K562 (cell line): ENCODE measurements around the gene PELI1. TPM values are rescaled to one million over a fixed set of nuclear protein-coding genes. Genes with fewer than 3 reads are reported as not detected.

Source experiments
- ATAC-seq: fragments of 200-7000 bp; cut with Tn5 transposase; 3 replicates; pipeline ENCODE4 v1.9.1; 2020; ENCODE audit warnings: moderate library complexity
- BruUV-seq: library from RNA; stranded (reverse); fragments of 400-500 nt; replicated peaks from 2 replicates; lab custom pipeline; 2021; lab: Mats Ljungman, UMichigan
- CTCF ChIA-PET: fragments of 300-600 bp; formaldehyde crosslinking; extraction: SDS; loops from one replicate; lab custom pipeline; 2021; ENCODE audit warnings: low intra/inter-chr PET ratio; lab: Yijun Ruan, JAX
- POLR2A ChIA-PET: fragments of 300-600, 350-650 bp; sonication (Branson Sonifier 250); formaldehyde crosslinking; extraction: SDS; loops from one replicate; lab custom pipeline; 2021; ENCODE audit warnings: antibody characterized with exemption, inconsistent platforms; lab: Yijun Ruan, JAX
- DNase-seq, 4 experiments: peaks; one replicate each; pipeline versions ENCODE4 v3.0.0 to v3.0.0-alpha.2; 2011 to 2018; ENCODE audit warnings: low spot score in 3 of 4, mixed read lengths in 3 of 4; ENCODE audit errors: extremely low read depth in 1 of 4
- FAIRE-seq: peaks from 2 replicates; lab custom pipeline; 2011; peaks lifted over from hg19 to GRCh38; lab: Jason Lieb, UNC
- H2AFZ ChIP-seq: 2 replicates; pipeline ENCODE4 v1.6.0; 2011; ENCODE audit warnings: low read depth, low read length, control low read depth, inconsistent platforms
- H3K27ac ChIP-seq: fragments of 200-600 bp; 3 replicates; pipeline ENCODE4 v1.8.0; 2011; ENCODE audit warnings: low read depth, mild to moderate bottlenecking, control low read depth, inconsistent platforms, low read length, moderate library complexity, mixed read lengths; ENCODE audit errors: extremely low read depth
- H3K27me3 ChIP-seq, 2 experiments: fragments of 300-600 bp in 1 of 2; 2 replicates in 1 of 2; 3 replicates in 1 of 2; pipeline versions ENCODE4 v1.6.0 to v1.8.0; 2011; ENCODE audit warnings: inconsistent platforms in 2 of 2, low read length in 2 of 2, mild to moderate bottlenecking in 1 of 2, mixed read lengths in 1 of 2, moderate library complexity in 1 of 2; ENCODE audit not compliant: control insufficient read depth in 2 of 2, insufficient read depth in 2 of 2
- H3K36me3 ChIP-seq: fragments of 300-600 bp; 3 replicates; pipeline ENCODE4 v1.8.0; 2011; ENCODE audit warnings: mild to moderate bottlenecking, low read length, inconsistent platforms; ENCODE audit not compliant: control insufficient read depth, insufficient read depth
- H3K4me1 ChIP-seq, 2 experiments: fragments of 200-600 bp in 1 of 2; replicated peaks in 1 of 2; 2 replicates in 1 of 2; 3 replicates in 1 of 2; pipeline versions ENCODE4 v1.5.1 to v1.8.0; 2011; ENCODE audit warnings: inconsistent platforms in 2 of 2, low read length in 2 of 2, mild to moderate bottlenecking in 1 of 2, mixed read lengths in 1 of 2, moderate library complexity in 1 of 2; ENCODE audit not compliant: control insufficient read depth in 2 of 2, insufficient read depth in 2 of 2
- H3K4me2 ChIP-seq: 2 replicates; pipeline ENCODE4 v1.6.1; 2011; ENCODE audit warnings: low read length, control low read depth, inconsistent platforms, mixed read lengths; ENCODE audit not compliant: insufficient read depth
- H3K4me3 ChIP-seq: fragments of 200-600 bp; sonication (generic), shearing (Covaris generic); 2 replicates; pipeline ENCODE4 v1.5.1; 2016; ENCODE audit warnings: control low read depth, inconsistent platforms
- H3K79me2 ChIP-seq: fragments of 200-600 bp; 3 replicates; pipeline ENCODE4 v1.8.0; 2011; ENCODE audit warnings: low read length, inconsistent platforms; ENCODE audit not compliant: control insufficient read depth, insufficient read depth
- H3K9ac ChIP-seq, 2 experiments: 2 replicates each; pipeline versions ENCODE4 v1.6.0 to v1.6.1; 2011; ENCODE audit warnings: low read depth in 2 of 2, low read length in 2 of 2, control low read depth in 1 of 2, inconsistent platforms in 1 of 2, mild to moderate bottlenecking in 1 of 2, mixed read lengths in 1 of 2; ENCODE audit not compliant: insufficient read depth in 1 of 2
- H3K9me1 ChIP-seq: one replicate; pipeline ENCODE4 v1.6.0; 2011; ENCODE audit warnings: inconsistent platforms, mild to moderate bottlenecking, low read length, moderate library complexity; ENCODE audit not compliant: control insufficient read depth, insufficient read depth
- H3K9me3 ChIP-seq: replicated peaks from 2 replicates; pipeline ENCODE4 v1.5.1; 2011; ENCODE audit warnings: low read depth, low read length, inconsistent platforms; ENCODE audit not compliant: control insufficient read depth, insufficient read depth
- H4K20me1 ChIP-seq: replicated peaks from 2 replicates; pipeline ENCODE4 v1.6.1; 2011; ENCODE audit warnings: low read length, inconsistent platforms, mixed read lengths; ENCODE audit not compliant: control insufficient read depth, insufficient read depth
- ATF7 ChIP-seq: fragments of 450-650 bp; IDR thresholded peaks from 2 replicates; pipeline ENCODE4 v1.7.1; 2014; ENCODE audit warnings: mild to moderate bottlenecking, moderate library complexity
- CREB5 ChIP-seq: fragments of 250-450 bp; sonication (Bioruptor Pico); IDR thresholded peaks from 2 replicates; pipeline ENCODE4 v1.5.0; 2020; ENCODE audit warnings: mild to moderate bottlenecking
- EP300 ChIP-seq: IDR thresholded peaks from 2 replicates; pipeline ENCODE4 v1.6.1; 2012; ENCODE audit warnings: low read length, improper control_type of control experiment
- MEIS2 ChIP-seq: fragments of 450-650 bp; IDR thresholded peaks from 2 replicates; pipeline ENCODE4 v1.6.1; 2014; ENCODE audit warnings: mild to moderate bottlenecking; ENCODE audit not compliant: partially characterized antibody
- NCOA4 ChIP-seq: fragments of 450-650 bp; IDR thresholded peaks from 2 replicates; pipeline ENCODE4 v1.6.1; 2018; ENCODE audit warnings: mild to moderate bottlenecking; ENCODE audit not compliant: partially characterized antibody
- ZFP36 ChIP-seq: fragments of 150-350 bp; IDR thresholded peaks from 2 replicates; pipeline ENCODE4 v1.6.1; 2018; ENCODE audit warnings: low read length, low read depth; ENCODE audit not compliant: partially characterized antibody
- ZNF12 ChIP-seq: sonication (generic); formaldehyde crosslinking; IDR thresholded peaks from 2 replicates; pipeline ENCODE4 v1.4.0; 2020; ENCODE audit warnings: mild to moderate bottlenecking, missing genetic modification reagents
- ZNF140 ChIP-seq: fragments of 250-450 bp; sonication (Bioruptor Pico); IDR thresholded peaks from 2 replicates; pipeline ENCODE4 v1.8.0; 2021; ENCODE audit warnings: moderate library complexity, mild to moderate bottlenecking, inconsistent platforms
- ZNF232 ChIP-seq: sonication (generic); formaldehyde crosslinking; IDR thresholded peaks from 2 replicates; pipeline ENCODE4 v1.8.0; 2022; ENCODE audit warnings: mild to moderate bottlenecking, missing genetic modification reagents
- ZNF586 ChIP-seq: fragments of 450-650 bp; formaldehyde crosslinking; conservative IDR thresholded peaks from 2 replicates; pipeline ENCODE4 v1.4.0; 2020; ENCODE audit warnings: mild to moderate bottlenecking, moderate library complexity
- WGBS: fragments of 100-300 bp; shearing (Covaris generic); methylation state at CpG from one replicate; pipeline ENCODE4 v1.1.6; 2016; ENCODE audit warnings: low coverage, mixed read lengths; ENCODE audit not compliant: insufficient coverage; ENCODE audit errors: missing lambda C conversion rate; 5-methylcytosine and 5-hydroxymethylcytosine counted together
- in situ Hi-C: fragments of 300-500 bp; cut with MboI; formaldehyde crosslinking; loops from 4 replicates; pipeline ENCODE4 v1.15.0; 2018; ENCODE audit warnings: inconsistent platforms, mixed read lengths
- intact Hi-C: fragments of 100-400 bp; cut with micrococcal nuclease; formaldehyde crosslinking; loops from 2 replicates; pipeline ENCODE4 v1.14.2; 2022
- polyA plus RNA-seq, 8 experiments: library from polyadenylated mRNA; depleted of rRNA in 4 of 8; stranded (reverse) in 5 of 8; unstranded in 3 of 8; fragments of >200 nt; fragmentation: Nextera tagmentation in 2 of 8; fragmentation: Illumina TruSeq in 1 of 8; extraction: Ambion mirVana in 2 of 8; extraction: Trizol in 1 of 8; gene quantifications; 2 replicates each; pipeline versions ENCODE4 v1.2.1 to v1.2.3, GENCODE V29; 2011 to 2014; ENCODE audit warnings: inconsistent platforms in 1 of 8, missing spikeins in 1 of 8
- total RNA-seq, 7 experiments: library from RNA; depleted of rRNA in 6 of 7; stranded (reverse); fragments of >200 nt in 6 of 7; fragmentation: Illumina TruSeq in 2 of 7; extraction: Trizol in 2 of 7; gene quantifications; 2 replicates each; pipeline versions ENCODE4 v1.2.1 to v1.2.3, GENCODE V29; 2011 to 2021; ENCODE audit warnings: low replicate concordance in 1 of 7
- TF ChIP-seq, protein P1 (sequence below): fragments of 250-450 bp; sonication (Bioruptor Pico); IDR thresholded peaks from 2 replicates; pipeline ENCODE4 v1.5.0; 2022; ENCODE audit warnings: mild to moderate bottlenecking
- TF ChIP-seq, protein P2 (sequence below): sonication (generic); formaldehyde crosslinking; IDR thresholded peaks from 2 replicates; pipeline ENCODE4 v1.8.0; 2022; ENCODE audit warnings: mild to moderate bottlenecking, low read depth, missing genetic modification reagents

Gene PELI1
- total and polyA plus RNA-seq, 9 of the 15 experiments (the other 6 are each of a cell fraction or from before 2014, with no cell fraction given), result 3.3 to 19.2 (median 12.5) TPM

DNA sequence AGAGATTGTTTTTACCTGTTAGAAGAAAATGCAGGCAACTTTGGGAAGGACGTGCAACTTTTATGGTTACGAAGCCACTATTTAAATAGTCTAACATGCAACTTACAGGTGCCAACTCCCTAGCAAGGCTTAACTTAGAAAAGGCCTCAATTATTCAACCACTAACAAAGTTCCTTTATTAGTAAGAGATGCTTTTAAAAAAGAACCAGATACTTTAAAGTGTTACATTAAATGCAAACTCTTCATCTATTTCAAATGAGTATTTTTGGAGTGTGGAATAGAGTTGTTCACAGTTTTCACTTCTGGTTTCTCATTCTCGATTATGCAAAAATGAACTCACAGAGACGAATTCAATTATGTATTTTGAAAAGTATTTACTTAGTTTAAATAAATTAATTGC, 51.7 kb downstream of the PELI1 start:
- in situ Hi-C loops (no loop called here), intact Hi-C loops (no loop called here)
- H3K27me3 ChIP-seq, result no peaks in the 10 kb centered on the region
- H3K27ac ChIP-seq, result no peak overlapping the region
- no peak overlapping the region for H2AFZ ChIP-seq
- no peaks in the 10 kb centered on the region for H4K20me1 ChIP-seq
- no TSS peak for BruUV-seq
- no peak overlapping the region for H3K9ac ChIP-seq
- 69% methylated on average over 4 of the region's 4 CpGs for WGBS
- no peaks in the 10 kb centered on the region for H3K4me1 ChIP-seq
- no peak for ATAC-seq
- H3K4me2 ChIP-seq, result no peak overlapping the region
- CTCF ChIA-PET, result no interaction called here
- FAIRE-seq, result no peak
- no peaks in the 10 kb centered on the region for H3K79me2 ChIP-seq
- TF ChIP-seq, protein P1, sequence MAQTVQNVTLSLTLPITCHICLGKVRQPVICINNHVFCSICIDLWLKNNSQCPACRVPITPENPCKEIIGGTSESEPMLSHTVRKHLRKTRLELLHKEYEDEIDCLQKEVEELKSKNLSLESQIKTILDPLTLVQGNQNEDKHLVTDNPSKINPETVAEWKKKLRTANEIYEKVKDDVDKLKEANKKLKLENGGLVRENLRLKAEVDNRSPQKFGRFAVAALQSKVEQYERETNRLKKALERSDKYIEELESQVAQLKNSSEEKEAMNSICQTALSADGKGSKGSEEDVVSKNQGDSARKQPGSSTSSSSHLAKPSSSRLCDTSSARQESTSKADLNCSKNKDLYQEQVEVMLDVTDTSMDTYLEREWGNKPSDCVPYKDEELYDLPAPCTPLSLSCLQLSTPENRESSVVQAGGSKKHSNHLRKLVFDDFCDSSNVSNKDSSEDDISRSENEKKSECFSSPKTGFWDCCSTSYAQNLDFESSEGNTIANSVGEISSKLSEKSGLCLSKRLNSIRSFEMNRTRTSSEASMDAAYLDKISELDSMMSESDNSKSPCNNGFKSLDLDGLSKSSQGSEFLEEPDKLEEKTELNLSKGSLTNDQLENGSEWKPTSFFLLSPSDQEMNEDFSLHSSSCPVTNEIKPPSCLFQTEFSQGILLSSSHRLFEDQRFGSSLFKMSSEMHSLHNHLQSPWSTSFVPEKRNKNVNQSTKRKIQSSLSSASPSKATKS (CRISPR knock-in tag), result no peak
- TF ChIP-seq MEIS2 (no peak), ATF7 (no peak), NCOA4 (no peak), EP300 (no peak), CREB5 (no peak), ZFP36 (no peak), ZNF12 (CRISPR knock-in tag) (no peak), ZNF140 (CRISPR knock-in tag) (no peak), ZNF232 (CRISPR knock-in tag) (no peak), ZNF586 (CRISPR knock-in tag) (no peak)
- TF ChIP-seq, protein P2, sequence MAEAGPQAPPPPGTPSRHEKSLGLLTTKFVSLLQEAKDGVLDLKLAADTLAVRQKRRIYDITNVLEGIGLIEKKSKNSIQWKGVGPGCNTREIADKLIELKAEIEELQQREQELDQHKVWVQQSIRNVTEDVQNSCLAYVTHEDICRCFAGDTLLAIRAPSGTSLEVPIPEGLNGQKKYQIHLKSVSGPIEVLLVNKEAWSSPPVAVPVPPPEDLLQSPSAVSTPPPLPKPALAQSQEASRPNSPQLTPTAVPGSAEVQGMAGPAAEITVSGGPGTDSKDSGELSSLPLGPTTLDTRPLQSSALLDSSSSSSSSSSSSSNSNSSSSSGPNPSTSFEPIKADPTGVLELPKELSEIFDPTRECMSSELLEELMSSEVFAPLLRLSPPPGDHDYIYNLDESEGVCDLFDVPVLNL (CRISPR knock-in tag), result no peak
- peaks cover 21% of the 10 kb centered on the region; the same call in 2 of the 3 replicates for H3K36me3 ChIP-seq
- DNase-seq, result no peak
- H3K9me3 ChIP-seq, result no peaks in the 10 kb centered on the region
- no peaks in the 10 kb centered on the region for H3K9me1 ChIP-seq
- no peak overlapping the region for H3K4me3 ChIP-seq
- POLR2A ChIA-PET, result no interaction called here
